ENCODE results near the gene RPL27. TPM values are rescaled to one million over a fixed set of nuclear protein-coding genes. Genes with fewer than 3 reads are reported as not detected.

The RPL27 gene
- total RNA-seq, 1 experiment from 2014 or later: 2,673 TPM

DNA sequence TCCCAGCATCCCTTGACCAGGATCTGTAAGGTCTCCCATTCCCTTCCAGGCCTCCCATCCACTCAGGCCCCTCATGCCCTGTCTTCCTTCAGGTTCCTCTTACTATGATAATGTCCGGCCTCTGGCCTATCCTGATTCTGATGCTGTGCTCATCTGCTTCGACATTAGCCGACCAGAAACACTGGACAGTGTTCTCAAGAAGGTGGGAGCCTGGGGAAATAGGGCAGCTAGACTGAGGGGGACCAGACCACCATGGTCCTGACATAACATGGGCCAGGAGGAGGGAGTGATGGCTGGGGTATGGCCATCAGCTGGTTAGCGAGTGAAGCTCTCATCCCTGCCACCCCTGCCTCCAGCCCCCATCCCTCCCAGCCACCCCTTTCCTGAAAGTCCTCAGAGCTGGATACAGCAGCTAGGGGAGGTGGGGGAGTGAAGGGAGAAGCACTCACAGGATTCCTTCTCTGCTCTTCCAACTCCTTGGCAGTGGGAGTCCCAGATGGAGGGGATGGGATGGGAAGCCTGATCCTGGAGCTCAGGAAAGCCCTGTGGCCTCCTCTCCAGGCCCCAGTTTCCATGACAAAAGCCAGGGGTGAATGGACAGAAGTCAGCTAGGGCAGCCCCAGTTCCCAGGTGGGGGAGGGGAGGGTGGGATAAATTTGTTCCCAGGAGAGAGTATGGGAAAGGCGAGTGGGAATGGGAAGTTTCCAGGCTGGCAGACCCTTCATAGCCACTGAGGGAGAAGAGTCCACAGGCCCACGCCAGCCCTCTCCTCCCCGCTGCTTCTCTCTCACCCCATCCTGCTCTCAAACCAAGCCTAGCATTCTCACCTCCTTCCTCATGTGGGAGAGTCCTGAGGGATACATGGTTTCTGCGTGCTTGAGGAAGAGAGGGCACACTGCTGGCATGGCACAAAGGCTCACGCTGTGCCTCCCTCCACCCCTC is 29.1 kb downstream of the RPL27 start:
- no peak for DNase-seq
- Histone ChIP-seq H3K36me3 (no peaks in the 10 kb centered on the region), H3K27me3 (no peaks in the 10 kb centered on the region), H3K9me3 (no peaks in the 10 kb centered on the region), H3K4me3 (no peak overlapping the region)

DNA sequence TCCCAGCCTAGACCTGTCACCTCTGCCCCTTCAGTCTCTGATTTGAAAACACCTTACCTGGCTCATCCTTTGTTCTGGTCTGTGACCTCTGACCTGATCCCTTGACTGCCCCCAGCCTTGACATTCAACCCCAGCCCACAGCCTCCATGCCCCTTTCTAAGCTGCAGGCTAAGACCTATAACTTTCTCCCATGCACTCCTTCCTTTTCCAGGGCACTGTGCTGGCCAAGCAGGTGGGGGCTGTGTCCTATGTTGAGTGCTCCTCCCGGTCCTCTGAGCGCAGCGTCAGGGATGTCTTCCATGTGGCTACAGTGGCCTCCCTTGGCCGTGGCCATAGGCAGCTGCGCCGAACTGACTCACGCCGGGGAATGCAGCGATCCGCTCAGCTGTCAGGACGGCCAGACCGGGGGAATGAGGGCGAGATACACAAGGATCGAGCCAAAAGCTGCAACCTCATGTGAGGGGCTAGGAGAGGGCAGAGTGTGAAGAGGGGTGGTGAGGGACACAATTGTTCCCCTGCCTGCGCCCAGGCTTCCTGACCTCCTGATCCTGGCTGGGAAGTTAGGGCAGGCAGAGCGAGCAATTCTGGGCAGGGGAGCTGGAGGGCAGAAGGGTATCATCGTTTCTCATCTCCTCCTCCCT is 30.1 kb downstream of the RPL27 start:
- Histone ChIP-seq H3K4me3 (no peak overlapping the region), H3K36me3 (no peaks in the 10 kb centered on the region), H3K9me3 (no peaks in the 10 kb centered on the region), H3K27me3 (no peaks in the 10 kb centered on the region)
- no peak for DNase-seq

DNA sequence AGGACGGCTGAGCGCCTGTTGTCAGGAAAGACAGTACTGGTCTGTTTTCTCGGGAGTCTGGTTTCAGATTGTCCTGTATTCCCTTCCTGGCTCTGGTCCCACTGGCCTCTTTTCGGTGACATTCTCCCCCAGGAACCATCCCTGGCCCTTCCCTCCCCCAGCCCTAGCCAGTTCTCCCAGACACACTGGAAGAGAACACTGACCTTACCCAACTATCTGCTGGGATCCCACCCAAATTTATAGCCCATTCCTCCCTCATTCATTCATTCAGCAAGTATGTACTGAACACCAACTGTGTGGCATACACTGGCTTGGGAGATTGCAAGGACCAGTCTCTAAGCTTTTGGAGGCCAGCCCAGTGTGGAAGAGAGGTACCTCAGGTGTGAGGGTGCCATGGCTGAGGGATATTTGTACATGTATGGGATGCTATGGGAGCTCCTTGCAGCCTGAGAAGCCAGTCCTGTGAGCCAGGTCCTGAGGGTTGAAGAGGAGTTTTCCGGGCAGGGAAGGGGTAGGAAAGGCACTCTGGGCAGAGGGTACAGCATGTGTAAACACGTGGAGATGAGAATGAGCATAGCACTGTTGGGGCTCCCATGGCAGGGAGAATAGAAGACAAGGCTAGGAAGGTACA is 32.0 kb downstream of the RPL27 start:
- no peak for DNase-seq
- H3K4me3 ChIP-seq: no peak overlapping the region
- H3K36me3 ChIP-seq: no peaks in the 10 kb centered on the region
- H3K9me3 ChIP-seq: no peaks in the 10 kb centered on the region
- no peaks in the 10 kb centered on the region for H3K27me3 ChIP-seq

DNA sequence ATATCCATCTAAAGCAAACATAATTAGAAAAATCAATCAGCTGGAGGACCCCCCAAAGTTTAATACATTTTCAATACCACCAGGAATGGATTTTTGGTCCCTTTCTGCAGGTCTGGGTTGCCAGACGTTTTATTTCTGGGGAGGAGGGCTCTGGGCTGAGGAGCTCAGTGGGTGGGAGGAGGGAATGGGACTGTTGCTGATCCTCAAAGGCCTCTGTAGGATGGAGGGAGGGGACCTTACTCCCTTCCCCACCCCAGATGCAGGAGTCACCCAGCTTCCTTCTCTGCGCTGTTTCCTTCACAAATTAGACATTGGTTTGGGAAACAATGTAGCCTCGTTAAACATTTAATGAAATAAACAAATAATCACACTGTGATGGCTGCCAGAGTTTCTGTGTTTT is 33.4 kb downstream of the RPL27 start:
- no peak overlapping the region for H3K4me3 ChIP-seq
- H3K27me3 ChIP-seq: no peaks in the 10 kb centered on the region
- H3K36me3 ChIP-seq: no peaks in the 10 kb centered on the region
- no peak for DNase-seq
- no peaks in the 10 kb centered on the region for H3K9me3 ChIP-seq

DNA sequence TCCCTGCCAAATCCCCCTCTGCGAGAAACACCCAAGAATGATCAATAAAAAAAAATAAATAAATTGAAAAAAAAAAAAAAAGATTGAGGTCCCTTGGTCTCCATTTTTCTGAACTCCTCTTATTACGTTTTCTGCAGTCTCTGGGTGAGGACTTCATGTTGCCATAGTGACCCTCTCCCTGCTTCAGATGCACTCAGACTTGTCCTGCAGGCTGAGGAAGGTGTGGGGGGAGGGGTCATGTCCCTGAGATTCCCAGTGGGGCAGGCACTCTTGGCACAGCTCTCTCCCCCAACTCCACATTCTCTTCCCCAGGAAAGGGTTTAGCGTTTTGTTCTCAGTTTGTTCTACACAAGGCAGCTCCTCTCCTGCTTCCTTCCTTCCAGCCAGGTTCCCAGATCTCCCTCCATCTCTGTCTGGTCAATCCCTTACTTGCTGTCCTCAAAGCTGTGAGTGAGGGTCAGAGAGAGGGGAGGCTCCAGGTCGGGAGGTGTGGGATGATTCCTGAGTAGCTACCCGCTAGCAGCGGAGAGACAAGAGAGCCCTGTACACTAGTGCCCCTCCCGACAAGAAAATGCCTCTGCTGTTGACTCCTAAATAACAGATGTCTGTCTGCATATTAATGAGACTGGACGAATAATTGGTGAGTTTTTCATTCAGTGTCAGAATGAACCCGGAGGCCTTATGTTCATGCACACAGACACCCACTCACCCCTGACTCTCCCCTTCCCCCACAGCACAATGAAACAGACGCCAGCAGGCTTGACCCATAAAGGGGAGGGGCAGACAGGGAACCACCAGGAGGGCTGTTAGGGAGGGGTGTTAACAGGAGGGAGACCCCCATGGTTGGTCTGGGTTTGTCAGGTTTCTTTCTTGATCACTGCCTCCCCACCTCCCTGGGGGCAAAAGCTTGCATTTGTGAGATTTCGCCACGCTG is 36.0 kb downstream of the RPL27 start:
- no peaks in the 10 kb centered on the region for H3K27me3 ChIP-seq
- no peaks in the 10 kb centered on the region; the same call in 1 of the 2 replicates for H3K36me3 ChIP-seq
- DNase-seq: no peak
- no peak overlapping the region for H3K4me3 ChIP-seq
- no peaks in the 10 kb centered on the region for H3K9me3 ChIP-seq

DNA sequence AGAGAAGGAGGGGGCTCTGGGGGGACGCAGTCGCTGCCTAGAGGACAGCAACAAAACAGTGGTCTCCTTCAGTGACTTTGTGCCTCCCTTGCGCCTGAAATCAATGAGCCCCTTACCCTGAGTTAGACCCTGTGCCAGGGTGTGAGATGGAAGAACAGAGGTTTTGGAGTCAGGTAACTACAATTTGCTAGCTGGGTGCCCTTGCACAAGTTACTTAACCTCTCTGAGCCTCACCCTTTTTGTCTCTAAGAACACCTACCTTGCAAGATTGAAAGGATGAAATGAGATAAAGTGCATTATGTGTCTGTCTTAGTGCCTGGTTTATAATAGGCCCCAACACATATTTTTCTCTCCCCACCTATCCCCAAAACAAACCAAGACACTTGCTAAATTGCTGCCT is 36.7 kb downstream of the RPL27 start:
- Histone ChIP-seq H3K27me3 (no peaks in the 10 kb centered on the region), H3K36me3 (no peaks in the 10 kb centered on the region; the same call in 1 of the 2 replicates), H3K9me3 (no peaks in the 10 kb centered on the region), H3K4me3 (no peak overlapping the region)
- DNase-seq: no peak

DNA sequence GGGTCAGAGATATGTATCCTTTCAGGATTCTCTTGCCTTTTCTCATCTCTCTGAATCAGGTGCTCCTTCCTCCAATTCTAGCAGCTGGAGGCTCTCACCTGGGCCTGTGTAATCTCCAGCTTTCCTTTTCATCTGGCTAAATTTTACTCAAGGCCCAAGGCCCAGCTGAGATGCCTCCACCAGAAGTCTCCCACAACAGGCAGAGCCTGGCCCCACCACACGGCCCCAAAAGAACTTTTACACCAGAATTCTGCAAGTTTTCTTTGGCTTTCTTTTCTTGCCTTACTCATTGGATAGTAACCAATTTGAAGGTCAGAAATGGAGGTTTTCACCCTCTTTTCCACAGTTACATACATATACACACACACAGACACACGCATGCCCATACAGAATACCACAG is 41.4 kb downstream of the RPL27 start:
- Histone ChIP-seq H3K27me3 (no peaks in the 10 kb centered on the region), H3K36me3 (peaks cover 21% of the 10 kb centered on the region), H3K4me3 (no peak overlapping the region), H3K9me3 (no peaks in the 10 kb centered on the region)
- DNase-seq: no peak

DNA sequence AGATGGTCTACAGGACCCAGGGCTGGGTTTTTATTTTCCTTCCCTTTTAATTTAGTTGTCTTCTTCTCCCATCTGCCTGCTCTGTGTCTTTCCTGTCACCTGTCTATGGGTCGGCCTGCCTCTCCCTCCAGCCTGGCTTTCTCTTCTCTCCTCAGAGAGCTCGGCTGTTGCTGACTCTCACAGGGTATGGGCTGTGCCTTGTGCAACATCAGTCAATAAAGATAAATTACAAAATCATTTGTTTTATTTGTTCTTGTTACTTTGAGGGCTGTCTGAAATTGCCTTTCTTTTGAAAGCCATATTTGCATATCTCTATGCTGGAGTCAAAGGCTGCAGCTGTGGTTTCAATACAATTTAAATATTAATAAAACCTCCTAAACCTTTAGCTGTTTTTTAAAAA is 42.4 kb downstream of the RPL27 start:
- DNase-seq: no peak
- Histone ChIP-seq H3K4me3 (no peak overlapping the region), H3K36me3 (peaks cover 29% of the 10 kb centered on the region), H3K9me3 (no peaks in the 10 kb centered on the region), H3K27me3 (no peaks in the 10 kb centered on the region)

DNA sequence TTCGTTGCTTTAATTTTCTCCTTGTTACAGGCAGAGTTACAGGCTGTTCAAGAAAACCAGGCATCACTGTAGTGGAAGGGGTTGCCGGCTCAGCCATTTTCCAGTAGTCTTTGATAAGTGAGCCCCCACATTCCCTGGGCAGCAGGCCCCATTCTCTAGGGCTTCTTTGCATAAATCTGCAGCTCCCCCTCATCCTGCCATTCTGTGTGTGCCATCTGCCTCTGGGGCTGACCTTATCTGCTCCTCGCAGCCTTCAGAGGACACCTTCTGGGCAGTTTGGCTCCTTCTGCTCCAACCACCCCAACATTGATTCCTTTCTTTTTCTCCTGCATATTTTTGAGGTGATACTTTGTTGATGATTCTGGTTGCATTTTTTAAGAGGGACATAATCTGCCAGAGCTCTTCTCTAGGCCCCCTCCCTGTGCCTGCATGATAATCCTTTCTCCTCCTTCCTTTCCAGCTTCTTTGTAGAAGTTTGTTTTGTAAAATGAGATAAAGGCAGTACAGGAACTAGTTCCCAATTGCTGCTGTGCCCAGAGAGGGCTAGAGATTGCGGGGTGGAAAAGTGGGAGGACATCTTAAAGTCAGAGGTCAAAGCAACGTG is 43.9 kb downstream of the RPL27 start:
- Histone ChIP-seq H3K27me3 (no peaks in the 10 kb centered on the region), H3K4me3 (no peak overlapping the region), H3K9me3 (no peaks in the 10 kb centered on the region), H3K36me3 (peaks cover 36% of the 10 kb centered on the region)
- no peak for DNase-seq

DNA sequence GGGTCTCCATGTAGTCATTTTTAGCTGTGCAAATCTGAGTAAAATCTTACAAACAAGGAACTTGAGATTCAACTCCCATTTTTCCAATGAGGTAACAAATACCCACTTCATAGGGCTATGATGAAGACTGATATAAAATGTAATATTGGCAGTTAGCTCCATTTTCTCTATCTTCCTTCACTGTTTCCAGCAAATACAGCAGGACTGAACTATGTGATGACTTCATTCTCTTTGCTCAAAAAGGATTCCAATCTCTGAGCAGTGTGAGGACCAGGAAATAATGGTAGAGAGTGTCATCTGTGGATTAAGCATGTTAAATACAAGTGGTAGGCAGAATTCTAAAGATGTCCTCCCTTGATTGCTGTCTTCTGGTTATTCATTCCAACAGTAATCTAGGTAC is 45.1 kb downstream of the RPL27 start:
- H3K4me3 ChIP-seq: no peak overlapping the region
- DNase-seq: no peak
- no peaks in the 10 kb centered on the region for H3K9me3 ChIP-seq
- no peaks in the 10 kb centered on the region for H3K27me3 ChIP-seq
- peaks cover 45% of the 10 kb centered on the region for H3K36me3 ChIP-seq

DNA sequence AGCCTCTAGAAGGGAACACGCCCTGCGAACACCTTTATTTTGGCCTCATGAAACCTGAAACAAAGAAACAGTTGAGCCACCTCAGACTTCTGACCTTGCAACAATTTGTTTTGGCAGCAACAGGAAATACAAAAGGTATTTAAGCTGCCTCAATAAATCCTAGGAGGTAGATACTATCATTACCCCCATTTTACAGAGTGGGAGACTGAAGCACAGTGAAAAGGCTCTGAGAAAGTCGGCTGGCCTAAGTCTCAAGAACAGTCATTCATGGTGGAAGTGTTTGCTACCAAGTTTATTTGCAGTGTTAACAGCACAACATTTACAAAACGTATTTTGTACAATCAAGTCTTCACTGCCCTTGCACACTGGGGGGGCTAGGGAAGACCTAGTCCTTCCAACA is 45.8 kb downstream of the RPL27 start:
- Histone ChIP-seq H3K36me3 (peaks cover 48% of the 10 kb centered on the region), H3K27me3 (no peaks in the 10 kb centered on the region), H3K9me3 (no peaks in the 10 kb centered on the region), H3K4me3 (no peak overlapping the region)
- DNase-seq: no peak

DNA sequence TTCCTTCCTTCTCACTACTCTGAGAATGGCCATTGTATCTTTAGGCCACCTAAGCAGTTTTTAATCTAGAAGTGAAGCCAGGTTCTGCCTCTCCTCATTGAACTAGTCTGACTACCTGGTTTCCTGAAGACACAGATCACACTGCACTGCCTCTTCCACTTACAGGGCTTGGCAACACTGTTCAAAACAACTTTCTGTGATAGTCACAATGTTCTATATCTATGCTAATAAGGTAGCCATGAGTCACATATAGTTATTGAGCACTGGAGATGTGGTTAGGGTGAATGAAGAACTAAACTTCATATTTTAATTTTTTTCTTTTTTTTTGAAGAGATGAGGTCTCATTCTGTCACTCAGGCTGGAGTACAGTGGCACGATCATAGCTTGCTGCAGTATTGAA is 53.8 kb downstream of the RPL27 start:
- DNase-seq: no peak
- Histone ChIP-seq H3K4me3 (no peak overlapping the region), H3K27me3 (no peaks in the 10 kb centered on the region), H3K36me3 (peaks cover 69% of the 10 kb centered on the region), H3K9me3 (no peaks in the 10 kb centered on the region)

Other genes starting within 250 kb of the RPL27 start
- gene RAMP2, start 237.2 kb upstream of the RPL27 start, total RNA-seq (2014; rRNA removed; shearing (Covaris generic); ENCODE audit: low replicate concordance): not detected in 2 replicates
- gene VPS25, start 225.0 kb upstream of the RPL27 start, total RNA-seq (2014; rRNA removed; shearing (Covaris generic); ENCODE audit: low replicate concordance): 68.7 and 99.1 TPM in 2 replicates
- gene WNK4, start 217.8 kb upstream of the RPL27 start, total RNA-seq (2014; rRNA removed; shearing (Covaris generic); ENCODE audit: low replicate concordance): not detected in 2 replicates
- gene COA3, start 199.7 kb upstream of the RPL27 start, total RNA-seq (2014; rRNA removed; shearing (Covaris generic); ENCODE audit: low replicate concordance): 65.1 and 90.5 TPM in 2 replicates
- gene CNTD1, start 199.6 kb upstream of the RPL27 start, total RNA-seq (2014; rRNA removed; shearing (Covaris generic); ENCODE audit: low replicate concordance): not detected in 2 replicates
- 85.0 and 209 TPM in 2 replicates for gene BECN1, start 174.1 kb upstream of the RPL27 start, total RNA-seq (2014; rRNA removed; shearing (Covaris generic); ENCODE audit: low replicate concordance)
- 72.7 and 82.0 TPM in 2 replicates for gene PSME3, start 165.0 kb upstream of the RPL27 start, total RNA-seq (2014; rRNA removed; shearing (Covaris generic); ENCODE audit: low replicate concordance)
- 0.36 TPM in 1 of 2 replicates, not detected in the other for gene AOC2, start 153.8 kb upstream of the RPL27 start, total RNA-seq (2014; rRNA removed; shearing (Covaris generic); ENCODE audit: low replicate concordance)
- 0.10 and 0.86 TPM in 2 replicates for gene AOC3, start 147.2 kb upstream of the RPL27 start, total RNA-seq (2014; rRNA removed; shearing (Covaris generic); ENCODE audit: low replicate concordance)
- not detected in 2 replicates for gene G6PC1, start 97.6 kb upstream of the RPL27 start, total RNA-seq (2014; rRNA removed; shearing (Covaris generic); ENCODE audit: low replicate concordance)
- 41.7 and 47.0 TPM in 2 replicates for gene AARSD1, start 34.0 kb upstream of the RPL27 start, total RNA-seq (2014; rRNA removed; shearing (Covaris generic); ENCODE audit: low replicate concordance)
- not detected in 2 replicates for gene PTGES3L, start 18.3 kb upstream of the RPL27 start, total RNA-seq (2014; rRNA removed; shearing (Covaris generic); ENCODE audit: low replicate concordance)
- gene RUNDC1, start 17.9 kb upstream of the RPL27 start, total RNA-seq (2014; rRNA removed; shearing (Covaris generic); ENCODE audit: low replicate concordance): 3.8 and 5.1 TPM in 2 replicates
- gene IFI35, start 8.4 kb downstream of the RPL27 start, total RNA-seq (2014; rRNA removed; shearing (Covaris generic); ENCODE audit: low replicate concordance): 10.7 and 26.8 TPM in 2 replicates
- gene VAT1, start 24.0 kb downstream of the RPL27 start, total RNA-seq (2014; rRNA removed; shearing (Covaris generic); ENCODE audit: low replicate concordance): 181 and 263 TPM in 2 replicates
- gene RND2, start 26.8 kb downstream of the RPL27 start, total RNA-seq (2014; rRNA removed; shearing (Covaris generic); ENCODE audit: low replicate concordance): not detected in 2 replicates
- gene BRCA1, start 126.9 kb downstream of the RPL27 start, total RNA-seq (2014; rRNA removed; shearing (Covaris generic); ENCODE audit: low replicate concordance): 30.8 and 33.9 TPM in 2 replicates
- gene NBR1, start 172.8 kb downstream of the RPL27 start, total RNA-seq (2014; rRNA removed; shearing (Covaris generic); ENCODE audit: low replicate concordance): 78.8 and 81.8 TPM in 2 replicates
- gene TMEM106A, start 213.5 kb downstream of the RPL27 start, total RNA-seq (2014; rRNA removed; shearing (Covaris generic); ENCODE audit: low replicate concordance): 0.10 and 0.99 TPM in 2 replicates
- not detected in 2 replicates for gene CCDC200, start 230.2 kb downstream of the RPL27 start, total RNA-seq (2014; rRNA removed; shearing (Covaris generic); ENCODE audit: low replicate concordance)
- gene RNU2-1, start 235.6 kb downstream of the RPL27 start, total RNA-seq (2014; rRNA removed; shearing (Covaris generic); ENCODE audit: low replicate concordance): not detected in 2 replicates